HG03521 (cell line): ENCODE results near the gene TAS2R7.
"Not testable (repeated sequence)": the region's sequence is repeated elsewhere in the genome, so short reads cannot be mapped to it uniquely, and the experiment has no call there.

ENCODE experiments used
- ATAC-seq: cut with Tn5 transposase; IDR thresholded peaks from one replicate; pipeline ENCODE4 v1.9.1; 2021; ENCODE audit warnings: mild to moderate bottlenecking, moderate library complexity; ENCODE audit not compliant: unreplicated experiment

The TAS2R7 gene, protein sequence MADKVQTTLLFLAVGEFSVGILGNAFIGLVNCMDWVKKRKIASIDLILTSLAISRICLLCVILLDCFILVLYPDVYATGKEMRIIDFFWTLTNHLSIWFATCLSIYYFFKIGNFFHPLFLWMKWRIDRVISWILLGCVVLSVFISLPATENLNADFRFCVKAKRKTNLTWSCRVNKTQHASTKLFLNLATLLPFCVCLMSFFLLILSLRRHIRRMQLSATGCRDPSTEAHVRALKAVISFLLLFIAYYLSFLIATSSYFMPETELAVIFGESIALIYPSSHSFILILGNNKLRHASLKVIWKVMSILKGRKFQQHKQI

DNA sequence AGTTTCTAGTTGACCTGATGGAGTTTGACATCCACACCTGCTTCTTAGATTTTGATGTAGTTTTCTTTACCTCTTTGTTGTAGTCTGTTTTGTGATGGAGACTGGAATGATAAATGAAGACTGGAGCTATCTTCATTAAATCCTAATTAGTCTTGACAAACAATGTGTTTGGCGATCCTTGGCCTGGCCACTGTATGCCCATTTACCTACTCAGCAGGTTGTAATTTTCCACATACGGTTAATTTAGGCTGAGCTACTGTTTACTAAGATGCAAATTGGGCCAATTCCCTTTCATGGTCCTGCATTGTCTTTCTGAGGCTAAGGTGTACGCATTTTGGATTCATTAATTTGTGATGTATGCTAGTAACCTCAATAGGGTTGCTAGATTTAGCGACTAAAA is at the start of gene TAS2R7:
Gene TAS2R7 (minus strand): TSS at position 41 of the 400 bp plus-strand sequence. CDS start 57 bp downstream, outside the sequence.
- no peak for ATAC-seq

DNA sequence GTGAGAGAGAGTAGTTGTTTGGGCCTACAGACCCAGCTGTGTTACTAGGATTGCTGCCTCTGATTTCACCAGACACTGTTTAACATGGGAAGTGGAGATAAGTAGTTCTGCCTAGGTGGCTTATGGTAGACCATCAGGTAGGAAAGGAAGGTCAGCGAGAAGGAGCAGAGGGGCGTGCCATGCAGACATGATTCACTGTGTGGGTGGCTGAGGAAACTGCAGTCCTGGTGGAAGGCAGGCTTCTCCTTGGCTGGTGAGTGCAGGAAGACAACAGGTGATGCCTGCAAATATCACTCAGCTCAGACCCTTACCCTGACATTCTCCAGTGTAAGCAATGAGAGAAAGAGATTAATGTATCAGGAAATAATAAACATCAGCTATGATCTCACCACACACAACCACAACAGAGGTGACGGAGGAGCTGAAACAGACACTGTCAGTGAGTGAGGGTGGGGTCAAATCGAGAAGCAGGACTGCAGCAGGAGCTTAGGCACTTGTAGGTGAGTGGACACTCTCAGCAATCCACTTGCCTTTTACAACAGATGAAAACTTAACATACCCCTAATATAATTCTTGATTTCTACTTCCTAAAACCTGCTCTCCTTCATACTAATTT is 48.9 kb upstream of the TAS2R7 start:
- ATAC-seq, result no peak

DNA sequence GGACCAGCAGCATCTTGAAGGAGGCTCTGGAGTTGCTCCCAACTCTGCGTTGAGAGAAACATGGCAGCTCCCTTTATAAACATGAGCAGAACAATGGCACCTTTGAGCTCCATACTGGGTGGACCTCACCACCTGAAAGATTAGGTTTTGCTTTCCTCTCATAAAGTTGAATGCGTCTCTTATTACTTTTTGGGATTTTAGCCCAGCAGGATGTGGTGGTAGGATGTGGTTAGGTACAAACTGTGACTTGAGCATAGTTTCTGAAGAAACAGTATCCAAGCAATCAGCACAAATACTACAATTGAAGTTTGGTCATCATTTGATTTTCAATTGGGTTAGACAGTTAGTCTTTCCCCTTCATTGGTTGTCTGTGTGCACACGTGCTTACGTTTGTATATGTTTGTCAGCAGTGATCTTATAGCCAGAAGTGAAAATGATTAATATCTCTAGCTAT is 47.0 kb upstream of the TAS2R7 start, which contains the start of gene PRR4:
Gene PRR4 (minus strand): TSS at position 51 of the 454 bp plus-strand sequence. CDS start 38 bp downstream, at position 13.
- no peak for ATAC-seq

DNA sequence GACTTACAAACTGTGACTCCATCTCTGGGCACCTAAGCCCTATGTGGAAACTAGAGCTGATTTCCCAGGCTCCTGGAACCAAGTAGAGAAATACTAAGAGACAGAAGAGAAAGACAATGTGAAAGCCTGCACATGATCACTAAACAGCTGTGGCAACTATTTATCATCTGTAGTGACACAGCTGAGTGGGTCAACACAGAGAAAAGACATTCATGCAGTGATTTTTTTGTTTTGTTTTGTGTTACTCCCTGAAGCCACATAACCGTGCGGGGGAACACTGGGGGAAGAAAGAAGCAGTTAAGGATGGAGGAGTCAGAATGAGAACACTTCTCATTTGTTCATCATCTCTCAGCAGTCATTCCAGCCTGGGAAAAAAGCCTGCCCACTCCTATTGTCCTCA is 45.3 kb upstream of the TAS2R7 start:
- no peak for ATAC-seq

DNA sequence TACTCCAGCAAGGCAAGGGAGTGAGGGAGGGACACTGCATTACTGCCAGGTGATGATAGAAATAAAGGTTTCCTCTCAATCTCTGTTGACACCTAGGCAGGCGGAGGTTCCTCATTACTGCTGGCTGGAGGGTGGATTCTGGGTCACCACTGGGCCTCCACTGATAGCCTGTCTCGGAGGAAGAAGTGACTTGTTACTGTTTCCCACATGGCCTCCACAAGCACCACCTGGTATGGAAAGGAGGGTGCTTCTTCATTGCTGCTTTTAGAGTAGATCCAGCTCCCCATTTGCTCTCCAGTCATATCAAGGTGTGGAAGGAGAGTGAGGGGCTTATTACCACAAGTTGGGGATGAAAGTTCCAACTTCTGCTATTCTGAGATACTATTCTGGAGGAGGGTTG is 40.4 kb upstream of the TAS2R7 start:
- no peak for ATAC-seq

DNA sequence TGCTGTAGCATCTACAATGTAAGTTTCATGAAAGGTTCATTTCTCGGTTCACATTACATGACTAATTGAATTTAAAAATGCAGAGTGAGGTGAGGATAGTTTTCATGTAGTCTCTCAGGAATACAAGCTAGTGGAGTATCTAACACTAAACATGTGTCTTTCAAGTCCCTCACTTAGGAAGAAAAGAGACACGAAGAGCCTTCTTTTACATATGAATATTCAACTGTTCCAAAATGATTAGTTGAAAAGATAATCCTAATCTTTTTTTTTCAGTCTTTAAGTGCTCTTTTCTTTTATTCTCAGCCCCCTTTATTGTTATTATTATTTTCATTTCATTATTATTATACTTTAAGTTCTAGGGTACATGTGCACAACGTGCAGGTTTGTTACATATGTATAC is 36.0 kb upstream of the TAS2R7 start:
- ATAC-seq, result no peak

DNA sequence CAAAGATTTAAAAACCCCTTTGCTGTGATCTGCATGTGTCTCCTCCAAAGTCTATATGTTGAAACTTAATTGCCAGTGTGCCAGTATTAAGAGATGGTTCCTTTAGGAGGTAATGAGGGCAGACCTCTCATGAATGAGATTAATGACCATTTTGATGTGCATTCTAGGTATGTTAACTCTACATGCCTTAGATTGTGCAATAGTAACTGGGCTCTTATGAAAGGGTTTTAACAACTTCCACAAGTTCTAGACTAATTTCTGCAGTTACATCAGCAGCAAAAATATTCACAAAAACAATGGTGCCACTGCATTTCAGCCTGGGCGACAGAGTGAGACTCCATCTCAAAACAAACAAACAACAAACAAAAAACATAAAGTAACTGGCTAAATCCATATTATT is 27.6 kb upstream of the TAS2R7 start:
- no peak for ATAC-seq

DNA sequence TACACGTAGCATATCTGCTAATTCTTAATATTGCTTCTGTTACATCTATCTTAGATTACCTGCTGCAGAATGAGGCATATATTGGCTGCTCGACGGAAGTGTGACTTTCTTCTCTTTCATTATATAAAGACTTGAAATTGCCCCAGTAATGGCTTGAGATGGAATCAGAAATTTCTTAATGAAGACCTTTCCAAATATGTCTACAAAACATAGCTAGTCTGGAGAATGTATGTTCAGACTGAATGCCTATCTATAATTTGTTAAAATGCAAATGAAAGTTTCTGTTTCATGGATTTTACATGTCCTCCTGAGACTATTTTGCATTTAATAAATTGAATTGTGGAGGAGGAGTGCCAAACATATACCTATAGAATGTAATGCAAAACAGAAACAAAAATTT is 23.8 kb upstream of the TAS2R7 start, which contains the start of gene TAS2R10:
Gene TAS2R10 (minus strand): TSS at position 101 of the 400 bp plus-strand sequence. CDS start 89 bp downstream, at position 12.
- no peak for ATAC-seq

DNA sequence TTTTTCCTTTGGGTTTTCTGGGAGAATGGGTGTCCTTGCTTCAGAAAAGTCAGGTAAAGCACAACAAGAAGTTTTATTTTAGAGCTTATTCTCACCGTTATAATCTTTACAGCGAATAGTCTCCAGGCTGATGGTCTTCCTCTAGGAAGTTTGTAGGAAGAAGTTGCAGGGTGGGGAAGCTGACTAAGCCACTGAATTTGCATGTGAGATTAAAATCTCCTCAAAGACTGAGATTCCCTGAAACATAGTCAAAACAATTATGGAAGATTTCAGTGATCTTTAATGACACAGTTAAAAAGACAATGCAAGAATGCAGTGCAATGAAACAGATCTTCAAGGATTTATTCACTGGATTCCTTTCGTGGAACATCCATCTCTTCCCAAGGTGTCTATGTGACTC is 22.5 kb upstream of the TAS2R7 start:
- no peak for ATAC-seq

DNA sequence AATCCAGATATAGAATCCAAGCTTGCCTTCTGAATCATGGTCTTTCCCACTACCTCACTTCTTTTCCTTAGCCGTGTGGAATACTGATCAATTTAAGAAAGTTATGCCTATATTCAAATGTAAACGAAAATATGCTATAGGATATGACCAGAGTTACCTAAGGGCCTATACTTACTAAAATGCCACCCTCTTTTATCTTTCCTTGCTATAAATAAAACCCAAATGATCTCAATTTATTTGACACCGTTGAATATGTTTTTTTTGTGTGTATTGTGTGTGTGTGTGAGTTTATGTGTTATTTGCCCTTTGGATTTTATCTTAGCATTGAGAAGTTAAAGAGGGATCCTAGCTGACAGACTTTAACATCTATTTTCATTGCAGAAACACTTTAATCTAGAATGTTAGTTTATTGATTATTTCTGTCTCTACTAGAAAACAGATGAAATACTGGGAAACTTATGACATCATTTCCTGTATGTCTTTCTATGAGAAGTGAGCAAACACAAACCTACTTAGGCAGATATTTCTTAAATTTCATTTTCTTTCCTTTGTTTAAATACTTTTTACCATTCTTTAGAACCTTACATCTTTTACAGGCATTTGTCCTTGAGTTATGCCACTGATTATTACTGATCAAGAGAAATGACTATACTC is 9.6 kb upstream of the TAS2R7 start:
- no peak for ATAC-seq

DNA sequence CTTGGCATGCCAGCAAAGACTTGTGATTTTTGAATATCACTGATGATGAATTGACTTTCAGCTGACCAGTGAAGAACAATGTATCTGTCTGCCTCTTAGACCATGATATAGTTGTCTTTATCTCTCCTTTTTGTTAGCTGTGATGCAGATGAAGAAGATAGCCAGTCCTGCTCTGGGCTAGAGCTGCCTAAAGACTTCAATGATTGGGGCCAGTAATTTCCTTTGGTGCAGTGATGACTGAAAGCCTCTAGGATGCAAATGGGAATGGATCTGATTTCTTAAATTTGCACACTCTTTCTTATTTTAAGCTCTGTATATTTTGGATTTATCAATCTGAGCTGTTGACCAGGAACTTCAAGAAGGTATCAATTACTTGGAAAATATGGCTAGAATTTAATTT is 7.6 kb upstream of the TAS2R7 start, which contains the start of gene TAS2R9:
Gene TAS2R9 (minus strand): TSS at position 101 of the 400 bp plus-strand sequence. CDS start 93 bp downstream, at position 8.
- no peak for ATAC-seq

DNA sequence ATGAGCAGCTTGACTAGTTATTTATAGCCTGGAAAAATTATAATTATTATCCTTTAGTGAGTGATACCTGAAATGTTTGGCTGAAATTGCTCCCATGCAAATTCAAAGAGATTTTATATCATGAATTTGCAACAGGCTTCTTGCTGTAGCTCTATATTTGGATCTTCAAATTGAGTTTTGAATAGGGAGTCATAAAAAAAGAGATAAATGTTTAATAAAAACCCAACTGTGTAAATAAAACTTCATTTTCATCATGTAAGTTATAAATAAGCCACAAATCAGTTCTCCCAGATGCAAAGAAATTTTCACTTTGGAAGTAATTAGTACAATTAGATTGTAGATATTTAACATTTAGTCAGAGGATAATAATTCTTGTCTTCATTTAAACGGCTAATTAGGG is 4.8 kb upstream of the TAS2R7 start, which contains the start of gene TAS2R8:
Gene TAS2R8 (minus strand): TSS at position 101 of the 400 bp plus-strand sequence. CDS start 306 bp downstream, outside the sequence.
- no peak for ATAC-seq

DNA sequence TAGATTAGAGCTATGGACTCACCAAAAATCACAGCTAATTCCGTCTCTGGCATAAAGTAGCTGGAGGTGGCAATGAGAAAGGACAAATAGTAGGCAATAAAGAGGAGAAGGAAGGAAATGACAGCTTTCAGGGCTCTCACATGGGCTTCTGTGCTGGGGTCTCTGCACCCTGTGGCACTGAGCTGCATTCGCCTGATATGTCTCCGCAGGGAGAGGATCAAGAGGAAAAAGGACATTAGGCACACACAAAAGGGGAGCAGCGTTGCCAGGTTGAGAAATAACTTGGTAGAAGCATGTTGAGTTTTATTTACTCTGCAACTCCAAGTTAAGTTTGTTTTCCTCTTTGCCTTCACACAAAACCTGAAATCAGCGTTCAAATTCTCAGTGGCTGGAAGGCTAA is 686 bp downstream of the TAS2R7 start:
- no peak for ATAC-seq

DNA sequence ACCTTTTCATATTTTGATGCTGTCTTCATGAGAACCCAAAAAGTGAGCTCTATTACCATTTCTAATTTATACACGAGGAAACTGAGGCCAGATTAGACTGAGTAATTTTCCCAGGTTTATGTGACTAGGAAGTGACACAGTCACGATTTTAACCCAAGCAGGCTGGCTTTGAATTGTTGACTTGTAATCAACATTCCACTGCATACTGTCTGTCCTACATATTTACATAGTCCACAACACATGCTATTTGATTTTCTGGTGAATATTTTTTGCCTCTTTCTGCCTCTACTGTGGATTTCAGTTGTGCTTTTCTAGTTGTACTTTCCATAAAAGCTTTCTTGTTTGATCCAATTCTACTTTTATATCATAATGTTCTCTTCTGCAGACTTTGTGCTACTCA is 8.2 kb downstream of the TAS2R7 start:
- ATAC-seq, result no peak

DNA sequence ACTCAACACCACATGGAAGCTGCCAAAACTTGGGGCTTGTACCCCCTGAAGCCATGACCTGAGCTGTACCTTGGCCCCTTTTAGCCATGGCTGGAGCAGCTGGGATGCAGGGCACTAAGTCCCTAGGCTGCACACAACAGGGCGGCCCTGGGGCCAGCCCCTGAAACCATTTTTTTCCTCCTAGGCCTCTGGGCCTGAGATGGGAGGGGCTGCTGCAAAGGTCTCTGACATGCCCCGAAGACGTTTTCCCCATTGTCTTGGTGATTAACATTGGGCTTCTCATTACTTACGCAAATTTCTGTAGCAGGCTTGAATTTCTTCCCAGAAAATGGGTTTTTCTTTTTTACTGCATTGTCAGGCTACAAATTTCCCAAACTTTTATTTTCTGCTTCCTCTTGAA is 10.7 kb downstream of the TAS2R7 start:
- ATAC-seq, result not testable (repeated sequence)

DNA sequence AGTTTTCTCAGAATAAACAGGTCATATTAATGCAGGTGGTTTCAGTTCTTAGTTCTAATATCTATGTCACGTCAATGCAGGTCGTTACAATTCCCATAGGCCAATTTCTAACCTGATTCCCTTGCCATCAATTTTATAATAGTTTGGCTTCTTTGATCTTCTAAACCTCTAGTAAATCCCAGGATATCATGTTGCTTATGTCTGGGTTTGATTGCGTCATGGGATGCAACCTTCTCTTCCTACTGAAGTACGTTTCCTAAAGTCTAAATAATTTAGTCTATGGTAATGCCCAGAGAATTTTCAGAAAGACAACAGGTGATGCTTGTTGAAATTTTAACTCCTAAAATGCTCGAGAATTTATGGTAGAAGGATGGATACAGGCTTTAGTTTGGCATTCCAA is 19.2 kb downstream of the TAS2R7 start:
- no peak for ATAC-seq

DNA sequence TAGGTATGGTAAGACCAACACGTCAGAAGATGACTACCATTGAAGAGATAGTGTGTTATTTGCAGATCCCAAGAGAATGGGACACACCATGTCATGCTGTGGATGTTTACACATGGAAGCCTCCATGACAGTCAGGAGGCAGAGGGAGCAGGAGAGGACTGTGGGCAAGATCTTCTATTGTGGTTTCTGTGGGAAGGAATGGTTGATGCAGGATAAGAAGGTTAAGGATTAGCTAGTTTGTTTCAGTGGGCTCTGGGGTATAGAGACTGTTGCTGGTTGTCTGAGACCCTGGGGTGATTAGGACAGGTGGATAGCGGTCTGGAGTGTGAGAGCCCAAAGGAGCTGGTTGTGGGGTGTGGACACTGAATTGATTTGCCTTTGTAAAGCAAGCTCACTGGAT is 23.3 kb downstream of the TAS2R7 start:
- ATAC-seq, result no peak

DNA sequence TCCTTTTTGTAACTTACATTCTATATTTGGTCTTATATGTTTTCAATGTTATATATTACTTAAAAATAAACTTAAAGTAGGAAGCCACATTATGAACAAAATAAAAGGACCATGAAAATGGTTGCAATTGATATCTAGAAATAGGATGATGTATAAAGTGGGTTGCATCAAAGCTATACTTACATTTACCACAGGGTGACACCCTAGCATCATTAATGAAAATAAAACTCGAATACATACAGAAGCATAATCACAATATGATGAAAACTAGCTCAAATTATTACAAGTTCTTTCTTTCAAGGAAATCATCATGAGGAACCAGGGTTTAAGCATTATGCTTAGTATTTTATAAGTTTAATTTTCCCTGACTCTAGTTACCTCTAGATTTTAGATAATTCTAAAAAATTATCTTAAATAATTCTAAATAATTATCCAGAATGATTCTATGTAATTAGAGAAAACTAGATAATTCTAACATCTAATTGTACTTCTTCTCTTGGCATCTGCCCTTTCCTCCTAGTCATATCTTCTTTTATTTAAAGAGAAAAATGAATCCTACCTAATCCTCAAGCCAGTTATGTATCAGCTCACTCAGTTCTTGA is 31.2 kb downstream of the TAS2R7 start:
- no peak for ATAC-seq

DNA sequence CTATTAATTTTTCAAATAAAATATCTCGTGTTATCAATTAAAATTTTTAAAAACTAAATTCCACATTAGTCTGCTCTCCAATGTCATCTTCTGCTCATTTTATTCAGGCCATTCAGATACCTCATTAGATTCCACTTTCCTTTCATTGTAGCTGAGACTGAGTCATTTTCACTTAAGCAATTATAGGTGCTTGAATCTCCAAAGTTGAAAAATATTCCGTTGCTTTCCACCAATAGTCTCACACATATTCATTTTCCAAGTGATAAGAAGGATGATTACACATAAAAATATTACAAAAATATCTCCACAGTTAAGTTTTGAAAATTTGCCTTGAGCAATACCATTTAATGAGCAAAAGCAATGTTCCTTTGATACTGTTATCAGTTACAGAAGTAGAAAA is 42.8 kb downstream of the TAS2R7 start:
- no peak for ATAC-seq

DNA sequence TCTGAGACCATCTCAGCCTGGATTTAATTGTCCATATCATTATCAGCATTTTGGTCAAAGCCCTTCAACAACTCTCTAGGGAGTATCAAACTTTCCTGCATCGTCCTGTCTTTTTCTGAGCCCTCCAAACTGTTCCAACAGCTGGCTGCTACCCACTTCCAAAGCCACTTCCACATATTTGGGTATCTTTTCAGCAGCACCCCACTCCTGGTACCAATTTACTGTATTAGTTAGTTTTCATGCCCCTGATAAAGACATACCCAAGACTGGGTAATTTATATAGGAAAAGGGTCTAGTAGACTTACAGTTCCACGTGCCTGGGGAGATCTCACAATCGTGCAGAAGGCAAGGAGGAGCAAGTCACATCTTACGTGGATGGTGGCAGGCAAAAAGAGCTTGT is 46.2 kb downstream of the TAS2R7 start:
- no peak for ATAC-seq

DNA sequence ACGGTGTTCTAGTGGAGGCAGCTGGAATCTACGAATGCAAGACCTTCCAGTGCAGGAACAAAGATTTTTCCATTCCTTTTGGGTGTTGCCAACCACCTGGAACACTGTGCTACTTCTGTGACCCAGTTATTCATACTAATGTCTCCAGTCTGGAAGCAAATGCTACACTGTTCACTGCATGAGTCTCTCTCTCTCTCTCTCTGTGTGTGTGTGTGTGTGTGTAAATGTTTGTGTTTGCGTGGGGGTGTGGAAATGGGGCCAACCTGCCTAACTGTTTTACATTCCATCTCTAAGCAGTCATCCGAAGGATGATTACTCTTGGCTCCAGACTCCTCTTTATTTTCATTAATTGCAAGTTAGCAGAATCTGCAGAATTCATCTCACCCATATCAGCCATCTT is 49.4 kb downstream of the TAS2R7 start:
- ATAC-seq, result no peak
